HUES48 (cell line): Measurements from ENCODE around the gene GIMAP6.
"Not testable (repeated sequence)": the region's sequence is repeated elsewhere in the genome, so short reads cannot be mapped to it uniquely, and the experiment has no call there.

ENCODE experiments used
- H3K27ac ChIP-seq: one replicate; pipeline ENCODE4 v1.7.0; 2013; ENCODE audit warnings: low read depth, low read length, inconsistent platforms
- H3K27me3 ChIP-seq: 2 replicates; pipeline ENCODE4 v1.6.1; 2013; ENCODE audit warnings: mild to moderate bottlenecking, low read length; ENCODE audit not compliant: control insufficient read depth, insufficient read depth
- H3K36me3 ChIP-seq: 2 replicates; pipeline ENCODE4 v1.6.1; 2013; ENCODE audit warnings: low read length; ENCODE audit not compliant: control insufficient read depth, insufficient read depth
- H3K4me1 ChIP-seq: 2 replicates; pipeline ENCODE4 v1.6.1; 2013; ENCODE audit warnings: mild to moderate bottlenecking, low read length; ENCODE audit not compliant: control insufficient read depth, insufficient read depth
- H3K4me3 ChIP-seq: 2 replicates; pipeline ENCODE4 v1.5.1; 2013; ENCODE audit warnings: mild to moderate bottlenecking, low read depth, low read length
- H3K9ac ChIP-seq: 2 replicates; pipeline ENCODE4 v1.6.1; 2013; ENCODE audit warnings: mild to moderate bottlenecking, low read depth, low read length, moderate library complexity
- H3K9me3 ChIP-seq: 2 replicates; pipeline ENCODE4 v1.6.1; 2013; ENCODE audit warnings: low read length; ENCODE audit not compliant: control insufficient read depth, insufficient read depth

Gene GIMAP6

GRCh38 chr7:150580638-150581394 lies 51.4 kb downstream of the GIMAP6 start:
- Histone ChIP-seq H3K9ac (no peak overlapping the region), H3K4me3 (no peak overlapping the region), H3K36me3 (no peaks in the 10 kb centered on the region), H3K4me1 (no peaks in the 10 kb centered on the region), H3K27ac (no peak overlapping the region), H3K9me3 (peaks cover 12% of the 10 kb centered on the region), H3K27me3 (no peaks in the 10 kb centered on the region)

DNA sequence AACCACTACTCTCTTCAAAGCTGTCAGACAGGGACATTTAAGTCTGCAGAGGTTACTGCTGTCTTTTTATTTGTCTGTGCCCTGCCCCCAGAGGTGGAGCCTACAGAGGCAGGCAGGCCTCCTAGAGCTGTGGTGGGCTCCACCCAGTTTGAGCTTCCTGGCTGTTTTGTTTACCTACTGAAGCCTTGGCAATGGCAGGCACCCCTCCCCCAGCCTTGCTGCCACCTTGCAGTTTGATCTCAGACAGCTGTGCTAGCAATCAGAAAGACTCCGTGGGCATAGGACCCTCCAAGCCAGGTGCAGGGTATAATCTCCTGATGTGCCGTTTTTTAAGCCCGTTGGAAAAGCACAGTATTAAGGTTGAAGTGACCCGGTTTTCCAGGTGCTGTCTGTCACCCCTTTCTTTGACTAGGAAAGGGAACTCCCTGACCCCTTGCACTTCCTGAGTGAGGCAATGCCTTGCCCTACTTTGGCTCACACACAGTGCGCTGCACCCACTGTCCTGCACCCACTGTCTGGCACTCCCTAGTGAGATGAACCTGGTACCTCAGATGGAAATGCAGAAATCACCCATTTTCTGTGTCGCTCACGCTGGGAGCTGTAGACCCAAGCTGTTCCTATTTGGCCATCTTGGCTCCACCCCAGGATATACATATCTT lies 52.1 kb downstream of the GIMAP6 start:
- not testable (repeated sequence) for H3K36me3 ChIP-seq, H3K27ac ChIP-seq, H3K4me3 ChIP-seq, H3K4me1 ChIP-seq, H3K27me3 ChIP-seq, H3K9ac ChIP-seq
- H3K9me3 ChIP-seq: peaks cover 12% of the 10 kb centered on the region
